RWPE2 (cell line): ENCODE measurements around the gene RBSN.

ENCODE experiments used
- ATAC-seq: fragments of 200-7000 bp; cut with Tn5 transposase; 3 replicates; pipeline ENCODE4 v1.9.1; 2021; ENCODE audit warnings: low read depth
- DNase-seq: peaks from one replicate; pipeline ENCODE4 v3.0.0-alpha.2; 2020; ENCODE audit warnings: low spot score
- H3K27ac ChIP-seq: fragments of 450-650 bp; 2 replicates; pipeline ENCODE4 v1.5.1; 2017; ENCODE audit warnings: mild to moderate bottlenecking; ENCODE audit not compliant: poor library complexity, severe bottlenecking
- H3K27me3 ChIP-seq: fragments of 250-450 bp; sonication (Bioruptor Pico); 2 replicates; pipeline ENCODE4 v1.5.1; 2021; ENCODE audit warnings: mild to moderate bottlenecking, moderate library complexity; ENCODE audit not compliant: insufficient read depth, poor library complexity, severe bottlenecking
- H3K36me3 ChIP-seq: fragments of 250-450 bp; sonication (Bioruptor Pico); 2 replicates; pipeline ENCODE4 v1.5.1; 2020; ENCODE audit warnings: low read depth, mild to moderate bottlenecking, moderate library complexity
- H3K4me1 ChIP-seq: fragments of 250-450 bp; sonication (Bioruptor Pico); 2 replicates; pipeline ENCODE4 v1.5.1; 2021; ENCODE audit warnings: mild to moderate bottlenecking, moderate library complexity; ENCODE audit not compliant: insufficient read depth, poor library complexity, severe bottlenecking
- H3K4me3 ChIP-seq: fragments of 250-450 bp; sonication (Bioruptor Pico); 2 replicates; pipeline ENCODE4 v1.5.1; 2021; ENCODE audit warnings: mild to moderate bottlenecking, moderate library complexity; ENCODE audit not compliant: severe bottlenecking
- H3K9me3 ChIP-seq: fragments of 250-450 bp; sonication (Bioruptor Pico); 2 replicates; pipeline ENCODE4 v1.5.1; 2021; ENCODE audit warnings: mild to moderate bottlenecking, moderate library complexity; ENCODE audit not compliant: severe bottlenecking
- CTCF ChIP-seq: fragments of 450-650 bp; IDR thresholded peaks from one replicate; pipeline ENCODE4 v1.5.1; 2017; ENCODE audit warnings: mild to moderate bottlenecking, moderate library complexity; ENCODE audit not compliant: poor library complexity, severe bottlenecking

RBSN gene

GRCh38 chr3:15092686-15093085, 6.3 kb downstream of the RBSN start:
- H3K4me3 ChIP-seq = no peak overlapping the region
- peaks cover 71% of the 10 kb centered on the region for H3K36me3 ChIP-seq
- TF ChIP-seq CTCF = no peak
- DNase-seq (no peak), ATAC-seq (no peak)
- no peaks in the 10 kb centered on the region for H3K27me3 ChIP-seq
- no peaks in the 10 kb centered on the region for H3K9me3 ChIP-seq
- H3K4me1 ChIP-seq = no peaks in the 10 kb centered on the region
- no peak overlapping the region for H3K27ac ChIP-seq

DNA sequence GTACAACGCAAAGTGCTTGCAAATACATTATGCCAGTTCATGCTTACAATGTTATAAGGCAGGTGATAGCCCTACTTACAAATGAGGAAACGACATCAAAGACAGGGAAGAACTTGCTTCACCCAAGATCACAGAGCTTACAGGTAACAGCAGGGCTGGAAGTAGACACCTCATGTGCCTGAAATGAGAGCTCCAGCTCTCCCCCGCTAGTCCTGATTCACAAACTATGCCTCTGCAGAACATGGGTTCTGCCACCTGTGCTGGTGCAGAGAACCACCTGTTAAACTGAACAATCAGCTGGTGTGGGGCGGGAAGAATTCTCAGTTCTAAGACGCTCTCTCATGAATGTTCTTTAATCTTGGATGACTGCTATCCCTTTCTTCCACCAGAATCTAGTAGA, 7.4 kb downstream of the RBSN start:
- DNase-seq (no peak), ATAC-seq (no peak)
- H3K4me1 ChIP-seq = no peaks in the 10 kb centered on the region
- H3K27me3 ChIP-seq = no peaks in the 10 kb centered on the region
- no peak for TF ChIP-seq CTCF
- no peak overlapping the region for H3K4me3 ChIP-seq
- no peaks in the 10 kb centered on the region for H3K9me3 ChIP-seq
- peaks cover 72% of the 10 kb centered on the region for H3K36me3 ChIP-seq
- no peak overlapping the region for H3K27ac ChIP-seq

GRCh38 chr3:15089201-15089600, 9.7 kb downstream of the RBSN start:
- Histone ChIP-seq H3K4me3 (no peak overlapping the region), H3K27ac (no peak overlapping the region), H3K4me1 (no peaks in the 10 kb centered on the region), H3K9me3 (no peaks in the 10 kb centered on the region), H3K27me3 (no peaks in the 10 kb centered on the region), H3K36me3 (peaks cover 73% of the 10 kb centered on the region)
- DNase-seq (no peak), ATAC-seq (no peak)
- TF ChIP-seq CTCF = no peak

DNA sequence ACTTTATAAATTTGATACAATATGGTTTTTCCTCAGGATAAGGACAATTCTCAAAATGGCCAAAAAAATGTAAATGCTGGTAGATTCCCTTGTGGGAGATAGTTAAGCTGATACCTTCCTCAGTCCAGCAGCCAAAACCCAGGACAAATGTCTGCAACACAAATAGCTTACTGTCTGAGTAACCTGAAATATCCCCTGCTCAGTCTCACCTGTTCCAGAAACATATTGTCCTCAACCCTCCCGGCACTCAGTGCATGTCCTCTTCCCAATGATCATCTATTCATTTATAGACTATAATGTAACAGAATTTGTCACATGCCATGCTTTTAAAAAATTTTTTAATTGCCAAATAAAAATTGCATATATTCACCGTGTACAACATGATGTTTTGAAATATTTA, 12.2 kb downstream of the RBSN start:
- ATAC-seq (no peak), DNase-seq (no peak)
- H3K9me3 ChIP-seq = no peaks in the 10 kb centered on the region
- no peaks in the 10 kb centered on the region for H3K4me1 ChIP-seq
- no peak for TF ChIP-seq CTCF
- peaks cover 76% of the 10 kb centered on the region for H3K36me3 ChIP-seq
- no peak overlapping the region for H3K27ac ChIP-seq
- H3K4me3 ChIP-seq = no peak overlapping the region
- H3K27me3 ChIP-seq = no peaks in the 10 kb centered on the region

GRCh38 chr3:15086263-15086662, 12.7 kb downstream of the RBSN start:
- Histone ChIP-seq H3K4me3 (no peak overlapping the region), H3K27me3 (no peaks in the 10 kb centered on the region), H3K36me3 (peaks cover 80% of the 10 kb centered on the region), H3K9me3 (no peaks in the 10 kb centered on the region), H3K27ac (no peak overlapping the region), H3K4me1 (no peaks in the 10 kb centered on the region)
- no peak for TF ChIP-seq CTCF
- no peak for ATAC-seq
- DNase-seq = no peak
